Measurements from ENCODE around the gene DYRK2.

Gene DYRK2

GRCh38 chr12:67617629-67618028 is 30.9 kb upstream of the DYRK2 start:
- H2AK5ac ChIP-seq (ENCODE audit: low read length): no peak overlapping the region
- no peak overlapping the region for H2BK15ac ChIP-seq (replicated peaks; ENCODE audit: low read depth)
- H3K4me1 ChIP-seq (ENCODE audit: control insufficient read depth, low read depth, low read length): no peaks in the 10 kb centered on the region
- H3K9ac ChIP-seq (ENCODE audit: low read length): no peak overlapping the region
- H2BK120ac ChIP-seq (ENCODE audit: low read depth, low read length): no peak overlapping the region
- H3K79me2 ChIP-seq (ENCODE audit: control insufficient read depth, insufficient read depth, low read length): no peaks in the 10 kb centered on the region
- H4K8ac ChIP-seq (ENCODE audit: low read depth, low read length): no peak overlapping the region
- no peak overlapping the region for H3K4me3 ChIP-seq (ENCODE audit: low read length)
- H3K23ac ChIP-seq (ENCODE audit: low read length): no peak overlapping the region
- H3K4ac ChIP-seq (ENCODE audit: low read depth, low read length): no peak overlapping the region
- H4K5ac ChIP-seq (ENCODE audit: low read length): no peak overlapping the region
- no CpG with 5 or more reads among the region's 3 CpGs for WGBS (ENCODE audit: extremely low coverage, insufficient coverage, low lambda C conversion rate)
- H2BK5ac ChIP-seq (ENCODE audit: low read length): no peak overlapping the region
- no peak overlapping the region for H3K27ac ChIP-seq (ENCODE audit: low read depth, low read length)
- no peak overlapping the region for H3K18ac ChIP-seq (ENCODE audit: low read length)
- H3K79me1 ChIP-seq (ENCODE audit: low read length): no peaks in the 10 kb centered on the region
- H3K4me2 ChIP-seq (ENCODE audit: low read length): no peak overlapping the region
- no peaks in the 10 kb centered on the region for H3K36me3 ChIP-seq (ENCODE audit: control insufficient read depth, insufficient read depth, low read length)
- no peaks in the 10 kb centered on the region for H3K27me3 ChIP-seq (ENCODE audit: insufficient read depth, low read length, poor library complexity)
- peak; percentile 27 for DNase-seq
- no peak overlapping the region for H3K56ac ChIP-seq (ENCODE audit: low read length)

GRCh38 chr12:67618303-67618702 is 30.2 kb upstream of the DYRK2 start:
- no peaks in the 10 kb centered on the region for H3K27me3 ChIP-seq (ENCODE audit: insufficient read depth, low read length, poor library complexity)
- no peak overlapping the region for H2BK5ac ChIP-seq (ENCODE audit: low read length)
- no peaks in the 10 kb centered on the region for H3K4me1 ChIP-seq (ENCODE audit: control insufficient read depth, low read depth, low read length)
- H3K4ac ChIP-seq (ENCODE audit: low read depth, low read length): no peak overlapping the region
- no CpG with 5 or more reads among the region's 3 CpGs for WGBS (ENCODE audit: extremely low coverage, insufficient coverage, low lambda C conversion rate)
- no peak overlapping the region for H4K5ac ChIP-seq (ENCODE audit: low read length)
- no peak overlapping the region for H3K23ac ChIP-seq (ENCODE audit: low read length)
- no peak for DNase-seq
- no peaks in the 10 kb centered on the region for H3K79me2 ChIP-seq (ENCODE audit: control insufficient read depth, insufficient read depth, low read length)
- no peaks in the 10 kb centered on the region for H3K36me3 ChIP-seq (ENCODE audit: control insufficient read depth, insufficient read depth, low read length)
- H3K27ac ChIP-seq (ENCODE audit: low read depth, low read length): no peak overlapping the region
- peak overlapping the region; percentile 61 for H2BK120ac ChIP-seq (ENCODE audit: low read depth, low read length)
- H3K56ac ChIP-seq (ENCODE audit: low read length): no peak overlapping the region
- H4K8ac ChIP-seq (ENCODE audit: low read depth, low read length): no peak overlapping the region
- peak overlapping the region; percentile 85 for H2BK15ac ChIP-seq (replicated peaks; ENCODE audit: low read depth)
- H3K18ac ChIP-seq (ENCODE audit: low read length): no peak overlapping the region
- H3K9ac ChIP-seq (ENCODE audit: low read length): no peak overlapping the region
- H3K79me1 ChIP-seq (ENCODE audit: low read length): no peaks in the 10 kb centered on the region
- H3K4me3 ChIP-seq (ENCODE audit: low read length): no peak overlapping the region
- H2AK5ac ChIP-seq (ENCODE audit: low read length): no peak overlapping the region
- no peak overlapping the region for H3K4me2 ChIP-seq (ENCODE audit: low read length)

DNA sequence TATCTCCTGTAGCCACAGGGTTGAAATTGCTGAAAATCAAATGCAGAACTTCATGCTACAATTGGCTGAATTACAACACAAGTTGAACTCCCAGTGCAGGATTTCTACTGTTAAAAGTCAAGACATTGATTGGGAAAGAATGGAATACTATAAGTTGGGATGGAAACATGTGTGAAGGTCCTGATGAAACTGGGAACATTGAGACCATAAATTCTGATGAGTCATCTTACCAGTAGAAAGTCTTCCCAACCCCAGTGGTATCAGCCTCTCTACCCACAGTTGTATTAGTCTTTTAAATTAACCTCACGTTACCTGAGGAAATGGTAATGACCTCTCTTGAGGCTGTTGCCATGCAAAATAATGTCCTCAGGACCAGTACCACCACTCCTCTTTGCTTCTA is 27.4 kb upstream of the DYRK2 start:
- no CpG with 5 or more reads among the region's 1 CpG for WGBS (ENCODE audit: extremely low coverage, insufficient coverage, low lambda C conversion rate)
- H4K8ac ChIP-seq (ENCODE audit: low read depth, low read length): peak overlapping the region; percentile 16
- no peaks in the 10 kb centered on the region for H3K27me3 ChIP-seq (ENCODE audit: insufficient read depth, low read length, poor library complexity)
- H3K27ac ChIP-seq (ENCODE audit: low read depth, low read length): no peak overlapping the region
- no peak overlapping the region for H2AK5ac ChIP-seq (ENCODE audit: low read length)
- H3K79me1 ChIP-seq (ENCODE audit: low read length): no peaks in the 10 kb centered on the region
- H3K4me2 ChIP-seq (ENCODE audit: low read length): no peak overlapping the region
- H3K56ac ChIP-seq (ENCODE audit: low read length): no peak overlapping the region
- no peaks in the 10 kb centered on the region for H3K4me1 ChIP-seq (ENCODE audit: control insufficient read depth, low read depth, low read length)
- no peak overlapping the region for H3K18ac ChIP-seq (ENCODE audit: low read length)
- H3K4ac ChIP-seq (ENCODE audit: low read depth, low read length): no peak overlapping the region
- DNase-seq: no peak
- H3K23ac ChIP-seq (ENCODE audit: low read length): no peak overlapping the region
- H4K5ac ChIP-seq (ENCODE audit: low read length): no peak overlapping the region
- H2BK15ac ChIP-seq (replicated peaks; ENCODE audit: low read depth): no peak overlapping the region
- no peak overlapping the region for H2BK5ac ChIP-seq (ENCODE audit: low read length)
- no peak overlapping the region for H3K4me3 ChIP-seq (ENCODE audit: low read length)
- no peaks in the 10 kb centered on the region for H3K36me3 ChIP-seq (ENCODE audit: control insufficient read depth, insufficient read depth, low read length)
- no peak overlapping the region for H2BK120ac ChIP-seq (ENCODE audit: low read depth, low read length)
- H3K9ac ChIP-seq (ENCODE audit: low read length): no peak overlapping the region
- no peaks in the 10 kb centered on the region for H3K79me2 ChIP-seq (ENCODE audit: control insufficient read depth, insufficient read depth, low read length)

DNA sequence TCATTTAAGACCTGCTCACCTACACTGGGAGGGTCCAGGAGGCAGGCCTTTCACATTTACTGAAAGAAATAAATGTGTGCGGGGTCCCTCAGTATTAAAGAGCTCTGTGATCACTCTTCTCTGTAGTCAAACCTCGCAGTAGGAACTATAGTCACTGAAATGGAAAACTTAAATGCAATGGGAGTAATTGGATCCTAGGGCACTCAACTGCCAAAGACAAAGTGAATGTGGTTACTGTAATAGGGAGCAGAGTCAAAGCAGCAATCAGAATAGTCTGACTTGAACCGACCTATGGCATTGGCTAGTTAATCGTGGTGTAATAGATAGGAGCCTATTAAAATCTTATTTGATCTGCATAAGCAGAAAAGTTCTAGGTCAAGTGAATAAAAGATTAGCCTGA is 26.6 kb upstream of the DYRK2 start:
- Histone ChIP-seq H3K4me3 (ENCODE audit: low read length) (no peak overlapping the region), H3K56ac (ENCODE audit: low read length) (no peak overlapping the region), H3K27ac (ENCODE audit: low read depth, low read length) (no peak overlapping the region), H3K18ac (ENCODE audit: low read length) (no peak overlapping the region), H3K9ac (ENCODE audit: low read length) (no peak overlapping the region), H4K8ac (ENCODE audit: low read depth, low read length) (no peak overlapping the region), H3K27me3 (ENCODE audit: insufficient read depth, low read length, poor library complexity) (no peaks in the 10 kb centered on the region), H2BK5ac (ENCODE audit: low read length) (no peak overlapping the region), H3K4me1 (ENCODE audit: control insufficient read depth, low read depth, low read length) (no peaks in the 10 kb centered on the region), H3K23ac (ENCODE audit: low read length) (no peak overlapping the region), H2BK15ac (replicated peaks; ENCODE audit: low read depth) (no peak overlapping the region), H3K79me2 (ENCODE audit: control insufficient read depth, insufficient read depth, low read length) (no peaks in the 10 kb centered on the region), H2AK5ac (ENCODE audit: low read length) (no peak overlapping the region), H3K4ac (ENCODE audit: low read depth, low read length) (no peak overlapping the region), H3K36me3 (ENCODE audit: control insufficient read depth, insufficient read depth, low read length) (no peaks in the 10 kb centered on the region), H3K4me2 (ENCODE audit: low read length) (no peak overlapping the region), H3K79me1 (ENCODE audit: low read length) (no peaks in the 10 kb centered on the region), H2BK120ac (ENCODE audit: low read depth, low read length) (no peak overlapping the region), H4K5ac (ENCODE audit: low read length) (no peak overlapping the region)
- no peak for DNase-seq
- WGBS (ENCODE audit: extremely low coverage, insufficient coverage, low lambda C conversion rate): no CpG with 5 or more reads among the region's 4 CpGs

GRCh38 chr12:67623259-67623658 is 25.3 kb upstream of the DYRK2 start:
- no peak overlapping the region for H2BK5ac ChIP-seq (ENCODE audit: low read length)
- H3K4me1 ChIP-seq (ENCODE audit: control insufficient read depth, low read depth, low read length): no peaks in the 10 kb centered on the region
- H3K79me1 ChIP-seq (ENCODE audit: low read length): no peaks in the 10 kb centered on the region
- H3K18ac ChIP-seq (ENCODE audit: low read length): no peak overlapping the region
- no peak overlapping the region for H3K23ac ChIP-seq (ENCODE audit: low read length)
- no peak overlapping the region for H4K8ac ChIP-seq (ENCODE audit: low read depth, low read length)
- no peak overlapping the region for H3K4ac ChIP-seq (ENCODE audit: low read depth, low read length)
- no peak overlapping the region for H3K56ac ChIP-seq (ENCODE audit: low read length)
- no peak for DNase-seq
- no peak overlapping the region for H2AK5ac ChIP-seq (ENCODE audit: low read length)
- H4K5ac ChIP-seq (ENCODE audit: low read length): no peak overlapping the region
- H3K4me2 ChIP-seq (ENCODE audit: low read length): no peak overlapping the region
- no peaks in the 10 kb centered on the region for H3K79me2 ChIP-seq (ENCODE audit: control insufficient read depth, insufficient read depth, low read length)
- WGBS (ENCODE audit: extremely low coverage, insufficient coverage, low lambda C conversion rate): no CpG with 5 or more reads among the region's 3 CpGs
- no peak overlapping the region for H3K4me3 ChIP-seq (ENCODE audit: low read length)
- no peaks in the 10 kb centered on the region for H3K36me3 ChIP-seq (ENCODE audit: control insufficient read depth, insufficient read depth, low read length)
- no peak overlapping the region for H2BK120ac ChIP-seq (ENCODE audit: low read depth, low read length)
- H3K27me3 ChIP-seq (ENCODE audit: insufficient read depth, low read length, poor library complexity): no peaks in the 10 kb centered on the region
- no peak overlapping the region for H2BK15ac ChIP-seq (replicated peaks; ENCODE audit: low read depth)
- H3K9ac ChIP-seq (ENCODE audit: low read length): no peak overlapping the region
- H3K27ac ChIP-seq (ENCODE audit: low read depth, low read length): no peak overlapping the region

DNA sequence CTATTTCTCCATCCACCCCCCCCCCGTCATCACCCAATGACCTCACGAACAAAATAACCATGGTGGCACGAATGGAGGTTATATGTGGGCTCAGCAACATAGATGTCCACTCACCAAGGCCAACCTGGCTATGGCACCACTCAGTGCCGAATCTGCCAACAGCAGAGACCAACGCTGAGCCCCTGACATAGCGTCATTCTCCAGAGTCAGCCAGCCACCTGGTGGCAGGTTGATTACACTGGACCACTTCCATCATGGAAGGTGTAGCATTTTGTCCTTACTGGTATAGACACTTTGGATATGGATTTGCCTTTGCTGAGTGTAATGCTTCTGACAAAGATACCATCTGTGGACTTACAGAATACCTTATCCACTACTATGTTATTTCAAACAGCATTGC is 24.2 kb upstream of the DYRK2 start:
- no peak overlapping the region for H2BK120ac ChIP-seq (ENCODE audit: low read depth, low read length)
- no peak overlapping the region for H2AK5ac ChIP-seq (ENCODE audit: low read length)
- no peak overlapping the region for H3K23ac ChIP-seq (ENCODE audit: low read length)
- H2BK15ac ChIP-seq (replicated peaks; ENCODE audit: low read depth): no peak overlapping the region
- H3K27me3 ChIP-seq (ENCODE audit: insufficient read depth, low read length, poor library complexity): no peaks in the 10 kb centered on the region
- no peaks in the 10 kb centered on the region for H3K79me2 ChIP-seq (ENCODE audit: control insufficient read depth, insufficient read depth, low read length)
- H3K56ac ChIP-seq (ENCODE audit: low read length): no peak overlapping the region
- H4K8ac ChIP-seq (ENCODE audit: low read depth, low read length): no peak overlapping the region
- H3K36me3 ChIP-seq (ENCODE audit: control insufficient read depth, insufficient read depth, low read length): no peaks in the 10 kb centered on the region
- no peak overlapping the region for H3K4me2 ChIP-seq (ENCODE audit: low read length)
- H3K27ac ChIP-seq (ENCODE audit: low read depth, low read length): no peak overlapping the region
- no peak overlapping the region for H3K4me3 ChIP-seq (ENCODE audit: low read length)
- no peak overlapping the region for H4K5ac ChIP-seq (ENCODE audit: low read length)
- no CpG with 5 or more reads among the region's 6 CpGs for WGBS (ENCODE audit: extremely low coverage, insufficient coverage, low lambda C conversion rate)
- no peak overlapping the region for H3K18ac ChIP-seq (ENCODE audit: low read length)
- no peaks in the 10 kb centered on the region for H3K4me1 ChIP-seq (ENCODE audit: control insufficient read depth, low read depth, low read length)
- no peak overlapping the region for H3K4ac ChIP-seq (ENCODE audit: low read depth, low read length)
- H3K9ac ChIP-seq (ENCODE audit: low read length): no peak overlapping the region
- no peaks in the 10 kb centered on the region for H3K79me1 ChIP-seq (ENCODE audit: low read length)
- H2BK5ac ChIP-seq (ENCODE audit: low read length): no peak overlapping the region
- no peak for DNase-seq
